Activated naive CD4-positive, alpha-beta T cell treated with anti-CD3 and anti-CD28 coated beads, Interleukin-2, amount 50 U/mL, for 16 hours (primary cell): Measurements from ENCODE around the gene SPRR2D.
"Not testable (repeated sequence)": the region's sequence is repeated elsewhere in the genome, so short reads cannot be mapped to it uniquely, and the experiment has no call there.

Source experiments
- DNase-seq: peaks from one replicate; pipeline ENCODE4 v3.0.0-alpha.2; 2020

The SPRR2D gene

DNA sequence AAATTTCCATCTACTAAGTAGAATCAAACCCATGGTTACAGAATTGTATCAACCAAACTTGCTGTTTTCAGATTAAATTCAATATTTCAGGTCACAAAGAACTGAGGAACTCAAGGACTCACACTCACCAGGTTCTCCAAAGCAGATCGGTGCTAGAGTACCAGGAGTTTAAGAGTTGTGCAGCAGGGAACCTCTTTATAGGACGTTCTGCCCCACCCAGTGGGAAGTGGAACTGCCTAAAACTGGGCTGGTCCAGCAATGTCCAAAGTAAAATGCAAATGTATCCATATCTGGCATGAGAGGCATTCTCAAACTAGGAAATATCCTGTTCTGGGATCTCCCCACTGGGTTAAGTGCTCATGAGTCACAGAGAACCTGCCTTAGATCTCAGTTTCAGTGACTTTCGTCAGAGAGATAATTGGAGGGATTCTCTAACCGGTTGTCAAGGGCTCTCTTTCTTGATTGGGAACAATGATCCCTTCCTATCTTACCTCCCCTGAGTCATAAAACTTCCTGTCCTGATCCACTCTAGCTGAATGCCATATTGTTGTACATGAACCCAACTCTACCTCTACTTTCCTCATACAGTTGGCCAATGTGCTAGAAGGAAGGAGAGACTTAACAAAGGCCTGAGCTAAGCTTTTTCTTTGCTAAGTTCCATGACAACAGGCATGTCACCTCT is at the start of gene SPRR2D:
Gene SPRR2D, minus strand, starts transcription at position 171 of the 682 bp plus-strand sequence. CDS start 774 bp downstream, outside the sequence.
- DNase-seq = no peak

- no peak for DNase-seq
Measured at GRCh38 chr1:153087652-153088051, 46.7 kb upstream of the SPRR2D start.

DNA sequence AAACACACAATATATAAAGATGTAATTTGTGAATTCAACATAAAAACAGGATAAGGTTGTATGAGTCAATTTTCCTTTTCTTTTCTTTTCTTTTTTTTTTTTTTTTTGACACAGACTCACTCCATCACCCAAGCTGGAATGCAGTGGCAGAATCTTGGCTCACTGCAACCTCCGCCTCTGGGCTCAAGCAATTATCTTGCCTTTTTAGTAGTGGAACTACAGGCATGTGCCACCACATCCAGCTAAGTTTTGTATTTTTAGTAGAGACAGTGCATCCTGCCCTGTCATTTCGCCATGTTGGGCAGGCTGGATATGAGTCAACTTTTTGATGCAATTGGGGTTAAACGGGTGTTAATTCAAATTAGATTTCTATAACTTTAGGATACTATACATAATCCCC is 40.8 kb upstream of the SPRR2D start:
- DNase-seq = no peak

DNA sequence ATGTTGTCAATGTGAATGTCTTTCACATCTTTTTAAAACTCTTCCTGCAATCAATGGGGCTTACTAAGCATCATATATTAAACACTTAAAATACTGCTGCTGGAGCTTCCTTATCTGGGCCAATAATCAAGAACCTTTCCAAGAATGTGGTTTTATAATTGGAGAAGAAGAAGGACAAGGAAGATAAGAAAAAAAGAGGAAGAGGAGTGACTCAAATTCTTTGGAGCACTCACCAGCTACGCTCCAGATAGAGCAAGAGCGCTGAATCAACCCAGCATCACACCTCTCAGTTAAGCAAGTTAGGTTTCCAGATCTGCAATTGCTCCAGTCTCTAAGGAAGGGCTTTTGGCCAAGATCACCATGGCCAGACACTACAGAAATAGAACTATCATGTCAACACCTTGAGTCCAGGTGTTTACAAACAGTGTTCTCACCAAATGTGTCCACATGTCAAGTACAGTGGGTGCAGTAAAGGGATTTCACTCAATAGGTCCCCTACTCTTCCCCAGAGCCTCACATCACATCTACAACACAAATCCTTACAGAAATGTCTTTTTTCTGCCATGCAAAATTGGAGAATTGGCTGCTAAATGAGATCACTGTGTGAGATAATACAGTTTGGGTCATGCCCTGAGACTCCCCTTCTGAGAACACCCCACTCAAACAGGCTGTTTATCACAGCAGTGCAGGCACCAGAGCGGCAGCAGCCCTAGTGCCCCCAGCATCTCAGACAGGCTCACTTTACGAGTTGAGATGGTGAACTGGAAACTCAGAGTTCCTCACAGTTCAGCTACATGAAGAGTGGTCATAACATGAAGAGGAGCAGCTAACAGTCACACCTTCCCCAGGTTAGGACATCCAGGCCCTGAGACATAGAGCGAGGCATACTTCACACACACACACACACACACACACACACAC is 32.1 kb upstream of the SPRR2D start:
- no peak for DNase-seq

DNA sequence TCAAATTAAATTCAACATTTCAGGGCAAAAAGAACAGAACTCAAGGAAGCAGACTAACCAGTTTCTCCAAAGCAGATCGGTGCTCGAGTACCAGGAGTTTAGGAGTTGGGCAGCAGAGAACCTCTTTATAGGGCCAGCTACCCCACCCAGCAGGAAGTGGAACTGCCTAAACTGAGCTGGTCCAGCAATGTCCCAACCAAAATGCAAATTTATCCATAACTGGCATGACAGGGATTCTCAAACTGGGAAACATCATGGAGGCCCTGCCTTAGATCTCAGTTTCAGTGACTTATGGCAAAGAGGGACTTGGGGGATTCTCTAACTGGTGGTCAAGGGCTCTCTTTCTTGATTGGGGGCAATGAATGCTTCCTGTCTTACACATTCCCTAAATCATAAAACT is 30.6 kb upstream of the SPRR2D start, which contains the start of gene SPRR2B:
Gene SPRR2B, minus strand, starts transcription at position 101 of the 400 bp plus-strand sequence. CDS start 772 bp downstream, outside the sequence.
- no peak for DNase-seq

DNA sequence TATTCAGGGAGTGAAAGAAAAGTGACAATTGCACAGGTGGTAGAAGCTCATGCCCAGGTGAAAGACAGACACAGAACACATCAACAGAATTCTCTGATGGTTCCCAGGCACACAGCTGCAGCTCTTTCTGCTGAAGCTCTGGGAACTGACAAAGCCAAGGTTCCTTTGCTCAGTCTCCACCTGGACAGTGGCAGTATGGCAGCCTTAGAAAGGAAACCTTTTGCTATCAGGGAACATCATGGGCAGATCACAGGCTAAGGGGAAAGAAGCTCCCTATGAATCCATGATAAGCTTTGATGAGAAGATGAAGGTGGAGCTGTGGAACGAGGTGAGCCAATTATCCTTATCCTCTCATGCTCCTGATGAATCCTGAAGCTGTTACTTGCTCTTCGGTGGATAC is 29.3 kb upstream of the SPRR2D start:
- no peak for DNase-seq

GRCh38 chr1:153058826-153059784 is 18.2 kb upstream of the SPRR2D start:
- DNase-seq = no peak

- DNase-seq = no peak
Measured at GRCh38 chr1:153058154-153058553, 17.2 kb upstream of the SPRR2D start.

DNA sequence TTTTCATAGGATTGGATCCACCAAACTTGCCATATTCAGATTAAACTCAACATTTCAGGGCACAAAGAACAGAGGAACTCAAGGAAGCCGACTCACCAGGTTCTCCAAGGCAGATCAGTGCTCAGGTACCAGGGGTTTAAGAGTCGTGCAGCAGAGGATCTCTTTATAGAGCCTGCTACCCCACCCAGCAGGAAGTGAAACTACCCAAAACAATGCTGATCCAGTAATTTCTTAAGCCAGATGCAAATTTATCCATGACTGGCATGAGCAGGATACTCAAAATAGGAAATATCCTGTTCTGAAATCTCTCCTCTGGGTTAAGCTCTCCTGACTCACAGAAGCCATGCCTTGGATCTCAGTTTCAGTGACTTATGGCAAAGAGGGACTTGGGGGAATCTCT is 16.5 kb upstream of the SPRR2D start, which contains the start of gene SPRR2A:
Gene SPRR2A, minus strand, starts transcription at position 138 of the 400 bp plus-strand sequence. CDS start 777 bp downstream, outside the sequence.
- DNase-seq = no peak

DNA sequence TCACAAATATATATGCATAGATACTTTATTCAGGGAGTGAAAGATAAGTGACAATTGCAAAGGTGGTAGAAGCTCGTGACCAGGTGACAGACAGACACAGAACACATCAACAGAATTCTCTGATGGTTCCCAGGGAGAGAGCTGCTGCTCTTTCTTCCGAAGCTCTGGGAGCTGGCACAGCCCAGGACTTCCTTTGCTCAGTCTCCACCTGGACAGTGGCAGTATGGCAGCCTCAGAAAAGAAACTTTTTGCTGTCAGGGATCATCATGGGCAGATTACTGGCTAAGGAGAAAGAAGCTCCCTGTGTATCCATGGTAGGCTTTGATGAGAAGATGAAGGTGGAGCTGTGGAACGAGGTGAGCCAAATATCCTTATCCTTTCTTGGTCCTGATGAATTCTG is 15.2 kb upstream of the SPRR2D start:
- DNase-seq = not testable (repeated sequence)

- no peak for DNase-seq
Measured at GRCh38 chr1:153049211-153049610, 8.3 kb upstream of the SPRR2D start.

- no peak for DNase-seq
Measured at GRCh38 chr1:153035211-153035610, 5.7 kb downstream of the SPRR2D start.

DNA sequence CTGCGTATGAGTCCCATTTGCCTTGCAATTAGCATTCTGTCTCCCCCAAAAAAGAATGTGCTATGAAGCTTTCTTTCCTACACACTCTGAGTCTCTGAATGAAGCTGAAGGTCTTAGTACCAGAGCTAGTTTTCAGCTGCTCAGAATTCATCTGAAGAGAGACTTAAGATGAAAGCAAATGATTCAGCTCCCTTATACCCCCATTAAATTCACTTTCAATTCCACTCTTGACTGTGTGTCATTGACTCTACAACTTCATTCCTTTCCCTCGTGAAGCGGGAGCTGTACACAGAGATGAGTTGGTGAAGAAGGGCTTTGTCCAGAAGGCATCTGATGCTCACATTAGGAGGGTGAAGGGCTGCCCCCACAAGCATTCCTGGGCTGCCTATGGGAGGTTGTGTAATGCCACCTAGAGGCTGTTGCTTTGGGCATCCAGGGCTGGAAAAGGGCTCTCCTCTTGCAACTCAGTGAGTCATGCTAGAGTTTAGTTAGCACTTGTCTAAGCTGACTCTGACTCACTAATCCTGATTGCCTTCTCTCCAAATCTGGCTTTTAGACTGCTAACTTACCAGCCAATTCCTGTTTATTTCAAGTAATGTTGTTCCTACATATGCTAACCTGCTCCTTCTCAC is 8.1 kb downstream of the SPRR2D start:
- DNase-seq = no peak

DNA sequence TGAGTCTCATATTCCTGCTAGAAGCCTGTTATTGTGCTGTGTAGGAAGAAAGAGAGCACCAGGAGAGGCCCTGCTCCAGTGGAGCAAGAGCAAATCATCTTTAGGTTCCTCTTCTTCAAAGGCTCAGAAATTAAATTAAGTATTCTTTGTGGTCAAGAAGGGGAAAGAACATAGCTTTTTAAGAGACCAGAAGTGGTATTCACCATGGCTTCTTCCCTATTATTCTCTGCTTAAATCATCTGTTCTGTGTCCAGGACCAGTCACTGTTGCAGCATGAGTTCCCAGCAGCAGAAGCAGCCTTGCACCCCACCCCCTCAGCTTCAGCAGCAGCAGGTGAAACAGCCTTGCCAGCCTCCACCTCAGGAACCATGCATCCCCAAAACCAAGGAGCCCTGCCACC is 8.8 kb downstream of the SPRR2D start:
- no peak for DNase-seq

DNA sequence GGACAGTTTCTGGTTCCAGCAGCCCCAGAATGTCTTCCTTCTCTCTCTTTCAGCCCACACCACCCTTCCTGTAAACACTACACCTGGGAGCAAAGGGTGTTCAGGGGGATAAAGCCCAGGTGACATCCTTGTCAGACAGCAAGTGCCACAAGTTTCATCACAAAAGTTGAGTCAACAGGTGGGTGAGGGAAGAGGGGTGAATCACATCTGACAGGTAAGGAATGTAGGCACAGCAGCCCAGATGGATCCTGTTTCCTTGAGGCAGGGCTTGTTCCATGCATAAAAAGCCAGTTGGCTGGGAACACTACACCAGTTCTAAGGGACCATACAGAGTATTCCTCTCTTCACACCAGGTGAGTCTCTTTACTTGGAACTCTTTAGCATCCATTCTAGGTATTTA is 10.0 kb downstream of the SPRR2D start, which contains the start of gene SPRR1B:
Gene SPRR1B, plus strand, starts transcription at position 309 of the 400 bp plus-strand sequence. CDS start 1,143 bp downstream, outside the sequence.
- no peak for DNase-seq

- no peak for DNase-seq
Measured at GRCh38 chr1:153028766-153029165, 12.2 kb downstream of the SPRR2D start.

DNA sequence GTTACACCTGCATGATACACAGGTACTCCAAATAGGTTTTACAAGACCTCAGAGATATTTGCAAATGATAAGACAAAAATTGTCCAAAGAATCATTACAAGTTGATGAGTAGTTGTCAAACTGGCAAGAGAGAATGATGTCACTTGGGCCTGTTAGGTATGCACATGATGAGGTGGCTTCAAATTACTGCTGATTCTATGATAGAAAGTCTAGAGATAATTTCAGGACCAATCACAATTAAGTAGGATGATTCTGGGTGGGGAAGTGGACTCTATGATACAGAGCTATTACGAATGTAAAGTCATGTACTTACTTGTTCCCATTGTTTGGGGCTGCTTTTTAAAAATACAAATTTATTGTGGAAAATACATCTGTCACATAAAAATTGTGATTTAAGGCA is 15.1 kb downstream of the SPRR2D start:
- no peak for DNase-seq

DNA sequence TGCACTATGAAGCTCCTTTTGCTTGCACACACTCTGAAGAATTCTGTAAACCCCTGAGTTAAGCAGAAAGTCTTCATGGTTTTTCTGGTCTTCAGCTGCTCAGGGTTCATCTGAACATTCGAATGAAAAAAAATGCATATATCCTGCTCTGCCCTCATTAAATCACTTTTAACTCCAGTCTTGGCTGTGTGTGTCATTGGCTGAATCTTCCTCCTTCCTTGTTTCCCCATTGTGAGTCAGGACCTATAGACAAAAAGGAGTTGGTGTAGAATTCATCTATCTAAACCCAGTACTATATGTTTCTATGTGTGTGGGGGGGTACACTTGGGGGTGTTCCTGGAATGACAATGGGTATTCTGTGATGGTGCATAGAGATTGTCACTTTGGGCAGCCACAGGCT is 16.5 kb downstream of the SPRR2D start:
- DNase-seq = no peak

DNA sequence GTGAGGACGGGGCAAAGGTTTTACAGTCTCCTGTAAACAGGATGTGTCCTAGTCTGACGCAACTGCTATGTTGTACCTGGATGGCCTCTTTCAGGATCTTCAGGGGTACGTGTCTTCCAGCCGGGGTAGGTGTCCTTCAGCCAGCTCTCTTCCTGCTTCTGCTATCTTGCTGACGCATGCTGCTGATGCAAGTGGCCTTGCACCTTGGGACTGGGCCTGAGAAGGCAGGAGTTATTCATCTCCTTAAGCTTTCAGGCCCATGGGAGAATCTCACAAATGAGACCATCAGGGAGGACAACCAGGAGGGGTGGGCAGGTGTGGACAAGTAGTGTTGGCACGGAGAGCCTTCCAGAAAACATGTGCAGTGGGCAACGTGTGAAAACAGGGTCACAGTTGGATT is 17.8 kb downstream of the SPRR2D start:
- DNase-seq = no peak

- not testable (repeated sequence) for DNase-seq
Measured at GRCh38 chr1:153022340-153022739, 18.6 kb downstream of the SPRR2D start.

DNA sequence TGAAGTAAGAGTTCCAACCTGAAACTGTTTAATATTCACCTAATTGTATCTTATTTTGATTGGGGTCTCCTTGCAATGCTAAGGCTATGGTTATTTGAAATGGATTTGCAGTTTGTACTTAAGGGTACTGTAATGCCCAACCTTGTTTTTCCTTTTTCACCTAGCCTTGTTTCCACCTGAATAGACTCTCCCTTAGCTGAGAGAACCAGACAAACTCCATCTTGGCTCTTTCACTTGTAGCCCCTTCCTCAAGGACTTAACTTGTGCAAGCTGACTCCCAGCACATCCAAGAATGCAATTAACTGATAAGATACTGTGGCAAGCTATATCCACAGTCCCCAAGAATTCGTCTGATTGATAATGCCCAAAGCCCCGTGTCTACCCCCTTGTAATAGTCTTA is 19.1 kb downstream of the SPRR2D start:
- DNase-seq = not testable (repeated sequence)

DNA sequence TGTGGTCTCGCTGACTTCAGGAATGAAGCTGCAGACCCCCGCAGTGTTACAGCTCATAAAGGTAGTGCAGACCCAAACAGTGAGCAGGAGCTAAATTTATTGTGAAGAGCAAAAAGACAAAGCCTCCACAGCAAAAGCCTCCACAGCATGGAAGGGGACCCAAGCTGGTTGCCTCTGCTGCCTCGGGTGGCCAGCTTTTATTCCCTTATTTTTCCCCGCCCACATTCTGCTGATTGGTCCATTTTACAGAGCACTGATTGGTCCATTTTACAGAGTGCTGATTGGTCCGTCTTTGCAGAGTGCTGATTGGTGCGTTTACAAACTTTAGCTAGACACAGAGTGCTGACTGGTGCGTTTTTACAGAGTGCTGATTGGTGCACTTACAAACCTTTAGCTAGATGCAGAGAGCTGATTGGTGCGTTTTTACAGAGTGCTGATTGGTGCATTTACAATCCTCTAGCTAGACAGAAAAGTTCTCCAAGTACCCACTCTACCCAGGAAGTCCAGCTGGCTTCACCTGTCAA is 29.6 kb downstream of the SPRR2D start:
- DNase-seq = not testable (repeated sequence)
